ENCODE data around the gene FADS6.
A peak's percentile ranks its signal among the peaks of the same experiment; 100 is the strongest.
"Not testable (repeated sequence)": the region's sequence is repeated elsewhere in the genome, so short reads cannot be mapped to it uniquely, and the experiment has no call there.

FADS6 gene

GRCh38 chr17:74909097-74909496 lies 15.7 kb upstream of the FADS6 start:
- not testable (repeated sequence) for H3K9me3 Mint-ChIP-seq; H3K36me3 Mint-ChIP-seq (ENCODE audit: low read depth); H3K4me3 Mint-ChIP-seq; DNase-seq (ENCODE audit: low spot score); H3K27ac Mint-ChIP-seq; H3K4me1 Mint-ChIP-seq (ENCODE audit: low read depth); H3K27me3 Mint-ChIP-seq (ENCODE audit: low read depth)

- H3K4me3 Mint-ChIP-seq, result no peak overlapping the region
- H3K4me1 Mint-ChIP-seq (ENCODE audit: low read depth), result peaks cover 3% of the 10 kb centered on the region
- no peaks in the 10 kb centered on the region for H3K9me3 Mint-ChIP-seq
- H3K36me3 Mint-ChIP-seq (ENCODE audit: low read depth), result no peaks in the 10 kb centered on the region
- peaks cover 4% of the 10 kb centered on the region for H3K27me3 Mint-ChIP-seq (ENCODE audit: low read depth)
- H3K27ac Mint-ChIP-seq, result no peak overlapping the region
- DNase-seq (ENCODE audit: low spot score), result no peak
These were observed 13.6 kb upstream of the FADS6 start for GRCh38 chr17:74907012-74907411.

- H3K27ac Mint-ChIP-seq; DNase-seq (ENCODE audit: low spot score); H3K9me3 Mint-ChIP-seq; H3K4me1 Mint-ChIP-seq (ENCODE audit: low read depth); H3K27me3 Mint-ChIP-seq (ENCODE audit: low read depth); H3K36me3 Mint-ChIP-seq (ENCODE audit: low read depth); H3K4me3 Mint-ChIP-seq: not testable (repeated sequence)
These were observed 12.9 kb upstream of the FADS6 start for GRCh38 chr17:74906214-74906793.

GRCh38 chr17:74904687-74905409 lies 11.4 kb upstream of the FADS6 start:
- peaks cover 7% of the 10 kb centered on the region for H3K27me3 Mint-ChIP-seq (ENCODE audit: low read depth)
- H3K9me3 Mint-ChIP-seq, result no peaks in the 10 kb centered on the region
- DNase-seq (ENCODE audit: low spot score), result no peak
- peaks cover 3% of the 10 kb centered on the region for H3K4me1 Mint-ChIP-seq (ENCODE audit: low read depth)
- H3K4me3 Mint-ChIP-seq, result no peak overlapping the region
- no peaks in the 10 kb centered on the region for H3K36me3 Mint-ChIP-seq (ENCODE audit: low read depth)
- no peak overlapping the region for H3K27ac Mint-ChIP-seq

- H3K9me3 Mint-ChIP-seq, result no peaks in the 10 kb centered on the region
- peaks cover 3% of the 10 kb centered on the region for H3K27me3 Mint-ChIP-seq (ENCODE audit: low read depth)
- peaks cover 3% of the 10 kb centered on the region for H3K4me1 Mint-ChIP-seq (ENCODE audit: low read depth)
- DNase-seq (ENCODE audit: low spot score), result no peak
- no peak overlapping the region for H3K27ac Mint-ChIP-seq
- no peak overlapping the region for H3K4me3 Mint-ChIP-seq
- H3K36me3 Mint-ChIP-seq (ENCODE audit: low read depth), result no peaks in the 10 kb centered on the region
These were observed 10.2 kb upstream of the FADS6 start for GRCh38 chr17:74903671-74904070.

GRCh38 chr17:74903034-74903433 lies 9.6 kb upstream of the FADS6 start:
- no peaks in the 10 kb centered on the region for H3K9me3 Mint-ChIP-seq
- no peak for DNase-seq (ENCODE audit: low spot score)
- no peaks in the 10 kb centered on the region for H3K36me3 Mint-ChIP-seq (ENCODE audit: low read depth)
- no peak overlapping the region for H3K27ac Mint-ChIP-seq
- peaks cover 3% of the 10 kb centered on the region for H3K27me3 Mint-ChIP-seq (ENCODE audit: low read depth)
- no peak overlapping the region for H3K4me3 Mint-ChIP-seq
- H3K4me1 Mint-ChIP-seq (ENCODE audit: low read depth), result peaks cover 3% of the 10 kb centered on the region

GRCh38 chr17:74901353-74902135 lies 8.1 kb upstream of the FADS6 start:
- Mint-ChIP-seq H3K27me3 (ENCODE audit: low read depth) (peaks cover 7% of the 10 kb centered on the region), H3K36me3 (ENCODE audit: low read depth) (no peaks in the 10 kb centered on the region), H3K4me1 (ENCODE audit: low read depth) (peaks cover 3% of the 10 kb centered on the region), H3K27ac (no peak overlapping the region), H3K9me3 (no peaks in the 10 kb centered on the region), H3K4me3 (no peak overlapping the region)
- no peak for DNase-seq (ENCODE audit: low spot score)

GRCh38 chr17:74900208-74900607 lies 6.8 kb upstream of the FADS6 start:
- Mint-ChIP-seq H3K9me3 (no peaks in the 10 kb centered on the region), H3K27ac (no peak overlapping the region), H3K4me1 (ENCODE audit: low read depth) (no peaks in the 10 kb centered on the region), H3K27me3 (ENCODE audit: low read depth) (peaks cover 20% of the 10 kb centered on the region), H3K36me3 (ENCODE audit: low read depth) (no peaks in the 10 kb centered on the region), H3K4me3 (no peak overlapping the region)
- no peak for DNase-seq (ENCODE audit: low spot score)

GRCh38 chr17:74898376-74898946 lies 5.0 kb upstream of the FADS6 start:
- DNase-seq (ENCODE audit: low spot score), result no peak
- H3K27me3 Mint-ChIP-seq (ENCODE audit: low read depth), result peaks cover 34% of the 10 kb centered on the region
- H3K4me1 Mint-ChIP-seq (ENCODE audit: low read depth), result peaks cover 2% of the 10 kb centered on the region
- no peaks in the 10 kb centered on the region for H3K9me3 Mint-ChIP-seq
- H3K36me3 Mint-ChIP-seq (ENCODE audit: low read depth), result no peaks in the 10 kb centered on the region
- no peak overlapping the region for H3K4me3 Mint-ChIP-seq
- H3K27ac Mint-ChIP-seq, result no peak overlapping the region

GRCh38 chr17:74893936-74894671 lies 671 bp upstream of the FADS6 start:
- peaks cover 2% of the 10 kb centered on the region for H3K4me1 Mint-ChIP-seq (ENCODE audit: low read depth)
- no peaks in the 10 kb centered on the region for H3K36me3 Mint-ChIP-seq (ENCODE audit: low read depth)
- DNase-seq (ENCODE audit: low spot score), result no peak
- peaks cover 48% of the 10 kb centered on the region for H3K27me3 Mint-ChIP-seq (ENCODE audit: low read depth)
- H3K9me3 Mint-ChIP-seq, result no peaks in the 10 kb centered on the region
- peak overlapping the region; percentile 55 for H3K4me3 Mint-ChIP-seq
- H3K27ac Mint-ChIP-seq, result no peak overlapping the region

GRCh38 chr17:74892013-74892841 lies 1.2 kb downstream of the FADS6 start:
- Mint-ChIP-seq H3K27ac (no peak overlapping the region), H3K27me3 (ENCODE audit: low read depth) (peaks cover 45% of the 10 kb centered on the region), H3K4me1 (ENCODE audit: low read depth) (peaks cover 2% of the 10 kb centered on the region), H3K9me3 (no peaks in the 10 kb centered on the region), H3K36me3 (ENCODE audit: low read depth) (no peaks in the 10 kb centered on the region), H3K4me3 (no peak overlapping the region)
- no peak for DNase-seq (ENCODE audit: low spot score)

- H3K27ac Mint-ChIP-seq, result no peak overlapping the region
- DNase-seq (ENCODE audit: low spot score), result no peak
- no peaks in the 10 kb centered on the region for H3K9me3 Mint-ChIP-seq
- H3K4me1 Mint-ChIP-seq (ENCODE audit: low read depth), result peaks cover 2% of the 10 kb centered on the region
- peaks cover 37% of the 10 kb centered on the region for H3K27me3 Mint-ChIP-seq (ENCODE audit: low read depth)
- H3K36me3 Mint-ChIP-seq (ENCODE audit: low read depth), result no peaks in the 10 kb centered on the region
- H3K4me3 Mint-ChIP-seq, result no peak overlapping the region
These were observed 2.9 kb downstream of the FADS6 start for GRCh38 chr17:74890554-74890953.

GRCh38 chr17:74888469-74888868 lies 5.0 kb downstream of the FADS6 start:
- no peaks in the 10 kb centered on the region for H3K36me3 Mint-ChIP-seq (ENCODE audit: low read depth)
- no peak overlapping the region for H3K27ac Mint-ChIP-seq
- no peaks in the 10 kb centered on the region for H3K4me1 Mint-ChIP-seq (ENCODE audit: low read depth)
- H3K27me3 Mint-ChIP-seq (ENCODE audit: low read depth), result peaks cover 19% of the 10 kb centered on the region
- H3K4me3 Mint-ChIP-seq, result no peak overlapping the region
- no peaks in the 10 kb centered on the region for H3K9me3 Mint-ChIP-seq
- no peak for DNase-seq (ENCODE audit: low spot score)

Data from T-helper 2 cell treated with Interferon-gamma antibody and Interleukin-4, amounts not matched to agents 5 μg/mL and 100 μg/mL, for 36 hours (primary cell).